Liver (tissue), 9 donors: ENCODE results near the gene CTTNBP2. TPM values are rescaled to one million over a fixed set of nuclear protein-coding genes. Genes with fewer than 3 reads are reported as not detected.

Source experiments
- DNase-seq: peaks from one replicate; pipeline ENCODE4 v3.0.0-alpha.2; 2017; ENCODE audit warnings: low spot score
- H3K27ac ChIP-seq, 2 donors: one replicate each; pipeline ENCODE4 v1.7.0; 2013; ENCODE audit warnings: inconsistent platforms in 2 of 2, low read length in 2 of 2, control low read depth in 1 of 2, low read depth in 1 of 2, mild to moderate bottlenecking in 1 of 2
- H3K27me3 ChIP-seq, 4 donors: one replicate each; pipeline versions ENCODE4 v1.6.1 to v1.7.0; 2013; ENCODE audit warnings: low read length in 3 of 4, inconsistent platforms in 1 of 4, mild to moderate bottlenecking in 1 of 4, moderate library complexity in 1 of 4; ENCODE audit not compliant: control insufficient read depth in 4 of 4, insufficient read depth in 4 of 4
- H3K36me3 ChIP-seq, 4 donors: one replicate each; pipeline versions ENCODE4 v1.6.1 to v1.7.0; 2013; ENCODE audit warnings: low read length in 3 of 4, mild to moderate bottlenecking in 3 of 4, low read depth in 1 of 4, moderate library complexity in 1 of 4; ENCODE audit not compliant: control insufficient read depth in 4 of 4, insufficient read depth in 3 of 4
- H3K4me1 ChIP-seq, 4 donors: one replicate each; pipeline versions ENCODE4 v1.6.1 to v1.7.0; 2013; ENCODE audit warnings: low read length in 3 of 4, mild to moderate bottlenecking in 3 of 4, moderate library complexity in 1 of 4; ENCODE audit not compliant: control insufficient read depth in 4 of 4, insufficient read depth in 4 of 4
- H3K4me3 ChIP-seq, 3 donors: one replicate each; pipeline versions ENCODE4 v1.6.1 to v1.7.0; 2013; ENCODE audit warnings: low read length in 3 of 3, control low read depth in 1 of 3, low read depth in 1 of 3, mild to moderate bottlenecking in 1 of 3
- H3K9ac ChIP-seq, 2 donors: one replicate each; pipeline ENCODE4 v1.7.0; 2013; ENCODE audit warnings: low read length in 2 of 2, mild to moderate bottlenecking in 2 of 2, moderate library complexity in 2 of 2, control low read depth in 1 of 2, low read depth in 1 of 2
- H3K9me3 ChIP-seq, 4 donors: one replicate each; pipeline versions ENCODE4 v1.6.1 to v1.7.0; 2013; ENCODE audit warnings: low read length in 3 of 4; ENCODE audit not compliant: control insufficient read depth in 4 of 4
- EGR1 ChIP-seq, 2 donors: IDR thresholded peaks; 2 replicates each; pipeline ENCODE4 v1.6.1; 2016 to 2018; ENCODE audit warnings: antibody characterized with exemption in 2 of 2, low read depth in 2 of 2
- FOXA1 ChIP-seq: IDR thresholded peaks from 2 replicates; pipeline ENCODE4 v1.6.1; 2016; ENCODE audit warnings: antibody characterized with exemption
- FOXA2 ChIP-seq: IDR thresholded peaks from 2 replicates; pipeline ENCODE4 v1.6.1; 2016; ENCODE audit warnings: antibody characterized with exemption
- GABPA ChIP-seq, 2 donors: IDR thresholded peaks in 1 of 2; conservative IDR thresholded peaks in 1 of 2; 2 replicates each; pipeline ENCODE4 v1.6.1; 2016; ENCODE audit warnings: antibody characterized with exemption in 2 of 2, mild to moderate bottlenecking in 1 of 2, moderate library complexity in 1 of 2
- HNF4A ChIP-seq, 2 donors: conservative IDR thresholded peaks; 2 replicates each; pipeline ENCODE4 v1.6.1; 2016; ENCODE audit warnings: antibody characterized with exemption in 2 of 2, mild to moderate bottlenecking in 2 of 2
- HNF4G ChIP-seq: IDR thresholded peaks from 2 replicates; pipeline ENCODE4 v1.6.1; 2016; ENCODE audit warnings: antibody characterized with exemption
- JUND ChIP-seq, 2 donors: IDR thresholded peaks; 2 replicates each; pipeline ENCODE4 v1.6.1; 2016; ENCODE audit warnings: antibody characterized with exemption in 2 of 2
- NR2F2 ChIP-seq: IDR thresholded peaks from 2 replicates; pipeline ENCODE4 v1.6.1; 2016; ENCODE audit warnings: antibody characterized with exemption
- RAD21 ChIP-seq, 2 donors: IDR thresholded peaks; 2 replicates each; pipeline ENCODE4 v1.6.1; 2016; ENCODE audit warnings: antibody characterized with exemption in 2 of 2, mild to moderate bottlenecking in 2 of 2
- RXRA ChIP-seq, 2 donors: IDR thresholded peaks; 2 replicates each; pipeline ENCODE4 v1.6.1; 2017 to 2018; ENCODE audit warnings: antibody characterized with exemption in 2 of 2, mild to moderate bottlenecking in 1 of 2
- TAF1 ChIP-seq: conservative IDR thresholded peaks from 2 replicates; pipeline ENCODE4 v1.6.1; 2016; ENCODE audit warnings: antibody characterized with exemption, mild to moderate bottlenecking
- YY1 ChIP-seq: IDR thresholded peaks from 2 replicates; pipeline ENCODE4 v1.6.1; 2016; ENCODE audit warnings: antibody characterized with exemption, mild to moderate bottlenecking
- WGBS: extraction: QIAGEN DNeasy Blood & Tissue Kit; methylation state at CpG from one replicate; pipeline ENCODE4 v1.1.7; 2013; 5-methylcytosine and 5-hydroxymethylcytosine counted together
- polyA plus RNA-seq, 2 donors: library from polyadenylated mRNA; stranded (reverse) in 1 of 2; unstranded in 1 of 2; fragments of 200-250 nt in 1 of 2; fragments of >200 nt in 1 of 2; fragmentation: Nextera tagmentation in 1 of 2; extraction: Ambion mirVana in 1 of 2; gene quantifications; one replicate each; pipeline versions ENCODE4 v1.2.1 to v1.2.3, GENCODE V29; 2013 to 2015
- total RNA-seq, 2 donors: library from RNA; depleted of rRNA; stranded (reverse); fragments of >200 nt; gene quantifications; one replicate each; pipeline ENCODE4 v1.2.3, GENCODE V29; 2014
- TF ChIP-seq, protein P1 (sequence below): IDR thresholded peaks from 2 replicates; pipeline ENCODE4 v1.6.1; 2016; ENCODE audit warnings: antibody characterized with exemption
- TF ChIP-seq, protein P2 (sequence below): fragments of 150-350 bp; IDR thresholded peaks from 2 replicates; pipeline ENCODE4 v1.5.1; 2017; ENCODE audit warnings: improper control_type of control experiment, low read depth, low read length; ENCODE audit not compliant: missing input control
- TF ChIP-seq, protein P3 (sequence below): IDR thresholded peaks from 2 replicates; pipeline ENCODE4 v1.6.1; 2016; ENCODE audit warnings: antibody characterized with exemption
- TF ChIP-seq, protein P4 (sequence below): IDR thresholded peaks from 2 replicates; pipeline ENCODE4 v1.6.1; 2016; ENCODE audit warnings: antibody characterized with exemption
- donor health status: healthy.
- donor health status: healthy.
- donor health status: healthy.
- donor health status: healthy.
- donor health status: healthy.

Gene CTTNBP2
- total and polyA plus RNA-seq, 4 donors, result 1.2 to 1.7 (median 1.5) TPM

DNA sequence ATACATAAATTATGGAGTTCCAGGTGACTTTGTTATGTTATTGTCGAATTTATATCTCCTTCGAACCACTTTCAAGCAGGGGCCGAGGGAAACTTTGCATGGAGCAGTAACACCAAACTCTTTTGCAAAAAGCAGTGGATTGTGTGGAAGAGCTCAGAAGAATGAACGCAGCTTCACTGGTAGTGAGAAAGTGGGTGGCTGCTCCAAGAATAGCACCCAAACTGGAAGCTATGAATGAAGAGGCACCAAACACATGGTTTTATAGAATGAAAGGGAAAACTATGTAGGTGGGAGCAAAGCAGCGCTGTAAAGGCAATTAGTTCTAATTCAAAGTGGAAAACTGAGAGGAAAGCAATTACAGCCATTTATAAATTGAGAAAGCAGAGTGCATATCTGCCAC lies 67.2 kb downstream of the CTTNBP2 start:
- WGBS, result 97% methylated on average over 5 of the region's 5 CpGs
- H3K4me3 ChIP-seq, result no peak overlapping the region
- no peak overlapping the region for H3K27ac ChIP-seq
- no peaks in the 10 kb centered on the region for H3K9me3 ChIP-seq
- TF ChIP-seq FOXA1, result no peak
- TF ChIP-seq YY1, result no peak
- TF ChIP-seq JUND (IDR thresholded peaks at IDR 0.05), result no peak
- no peak for TF ChIP-seq GABPA (IDR thresholded peaks at IDR 0.05 in 1 of 2, conservative IDR thresholded peaks at IDR 0.05 in 1 of 2)
- no peak for TF ChIP-seq NR2F2
- TF ChIP-seq HNF4G, result no peak
- TF ChIP-seq, protein P1, sequence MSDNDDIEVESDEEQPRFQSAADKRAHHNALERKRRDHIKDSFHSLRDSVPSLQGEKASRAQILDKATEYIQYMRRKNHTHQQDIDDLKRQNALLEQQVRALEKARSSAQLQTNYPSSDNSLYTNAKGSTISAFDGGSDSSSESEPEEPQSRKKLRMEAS, result no peak
- TF ChIP-seq EGR1 (IDR thresholded peaks at IDR 0.05; ENCODE audit: low read depth in 2 of 2), result no peak
- TF ChIP-seq TAF1, result no peak
- TF ChIP-seq, protein P2, sequence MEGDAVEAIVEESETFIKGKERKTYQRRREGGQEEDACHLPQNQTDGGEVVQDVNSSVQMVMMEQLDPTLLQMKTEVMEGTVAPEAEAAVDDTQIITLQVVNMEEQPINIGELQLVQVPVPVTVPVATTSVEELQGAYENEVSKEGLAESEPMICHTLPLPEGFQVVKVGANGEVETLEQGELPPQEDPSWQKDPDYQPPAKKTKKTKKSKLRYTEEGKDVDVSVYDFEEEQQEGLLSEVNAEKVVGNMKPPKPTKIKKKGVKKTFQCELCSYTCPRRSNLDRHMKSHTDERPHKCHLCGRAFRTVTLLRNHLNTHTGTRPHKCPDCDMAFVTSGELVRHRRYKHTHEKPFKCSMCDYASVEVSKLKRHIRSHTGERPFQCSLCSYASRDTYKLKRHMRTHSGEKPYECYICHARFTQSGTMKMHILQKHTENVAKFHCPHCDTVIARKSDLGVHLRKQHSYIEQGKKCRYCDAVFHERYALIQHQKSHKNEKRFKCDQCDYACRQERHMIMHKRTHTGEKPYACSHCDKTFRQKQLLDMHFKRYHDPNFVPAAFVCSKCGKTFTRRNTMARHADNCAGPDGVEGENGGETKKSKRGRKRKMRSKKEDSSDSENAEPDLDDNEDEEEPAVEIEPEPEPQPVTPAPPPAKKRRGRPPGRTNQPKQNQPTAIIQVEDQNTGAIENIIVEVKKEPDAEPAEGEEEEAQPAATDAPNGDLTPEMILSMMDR, result no peak
- no peak for TF ChIP-seq FOXA2
- no peaks in the 10 kb centered on the region for H3K36me3 ChIP-seq
- no peaks in the 10 kb centered on the region for H3K27me3 ChIP-seq
- no peak overlapping the region for H3K9ac ChIP-seq
- DNase-seq, result no peak
- peaks cover 6 to 25% (median 15%) of the 10 kb centered on the region in 4 donors for H3K4me1 ChIP-seq

DNA sequence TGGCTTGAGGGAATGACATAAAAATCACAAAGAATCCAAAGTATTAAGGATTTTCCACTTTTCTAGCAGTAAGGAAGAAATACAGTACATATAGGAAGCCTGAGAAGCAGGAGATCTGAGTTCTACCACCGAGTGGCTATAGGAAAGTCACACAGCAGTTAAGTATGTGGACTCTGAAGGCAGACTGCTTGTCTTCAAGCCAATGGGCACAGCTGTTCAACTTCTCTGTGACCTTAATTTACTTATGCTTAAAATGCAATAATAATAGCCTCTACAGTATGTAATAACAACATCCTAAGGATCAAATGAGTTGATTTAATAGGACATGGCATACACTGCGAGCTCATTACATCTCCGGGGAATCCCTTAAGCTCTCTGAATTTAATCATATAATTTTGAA lies 68.0 kb downstream of the CTTNBP2 start:
- 85% methylated on average over 3 of the region's 3 CpGs for WGBS
- TF ChIP-seq RXRA (IDR thresholded peaks at IDR 0.05), result no peak
- no peak for TF ChIP-seq JUND (IDR thresholded peaks at IDR 0.05)
- TF ChIP-seq FOXA2, result no peak
- no peak overlapping the region for H3K4me3 ChIP-seq

DNA sequence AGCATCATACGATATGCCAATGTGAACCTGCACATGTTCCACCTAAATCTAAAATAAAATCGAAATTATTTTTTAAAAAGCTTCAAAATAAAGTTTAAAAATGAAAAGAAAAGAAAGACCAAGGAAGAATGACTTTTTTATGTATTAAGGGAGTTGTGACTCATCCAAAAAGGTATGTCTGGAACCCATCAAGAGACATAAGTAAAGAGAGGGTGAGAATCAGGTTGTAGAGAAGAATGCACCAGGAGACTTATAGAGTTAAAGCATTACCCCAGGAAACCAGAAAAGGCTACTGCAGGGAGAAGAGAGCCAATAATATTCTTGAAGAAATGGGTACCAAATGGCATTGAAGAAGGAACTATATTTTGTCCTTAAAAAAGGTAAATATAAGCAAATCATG lies 69.8 kb downstream of the CTTNBP2 start:
- Histone ChIP-seq H3K27ac (no peak overlapping the region), H3K9ac (no peak overlapping the region), H3K4me1 (peaks cover under 1 to 8% (median 5%) of the 10 kb centered on the region in 4 donors), H3K36me3 (no peaks in the 10 kb centered on the region), H3K27me3 (no peaks in the 10 kb centered on the region), H3K4me3 (no peak overlapping the region), H3K9me3 (no peaks in the 10 kb centered on the region)
- 87% methylated on average over 2 of the region's 2 CpGs for WGBS
- DNase-seq, result no peak
- TF ChIP-seq FOXA2, result no peak
- no peak for TF ChIP-seq FOXA1
- no peak for TF ChIP-seq EGR1 (IDR thresholded peaks at IDR 0.05; ENCODE audit: low read depth in 2 of 2)

More for the DNA sequence above, 68.0 kb downstream of the CTTNBP2 start:
- no peak for DNase-seq
- no peak overlapping the region for H3K9ac ChIP-seq
- no peaks in the 10 kb centered on the region for H3K9me3 ChIP-seq
- no peaks in the 10 kb centered on the region for H3K36me3 ChIP-seq
- peaks cover 6 to 24% (median 15%) of the 10 kb centered on the region in 4 donors for H3K4me1 ChIP-seq
- no peak overlapping the region for H3K27ac ChIP-seq
- H3K27me3 ChIP-seq, result no peaks in the 10 kb centered on the region

DNA sequence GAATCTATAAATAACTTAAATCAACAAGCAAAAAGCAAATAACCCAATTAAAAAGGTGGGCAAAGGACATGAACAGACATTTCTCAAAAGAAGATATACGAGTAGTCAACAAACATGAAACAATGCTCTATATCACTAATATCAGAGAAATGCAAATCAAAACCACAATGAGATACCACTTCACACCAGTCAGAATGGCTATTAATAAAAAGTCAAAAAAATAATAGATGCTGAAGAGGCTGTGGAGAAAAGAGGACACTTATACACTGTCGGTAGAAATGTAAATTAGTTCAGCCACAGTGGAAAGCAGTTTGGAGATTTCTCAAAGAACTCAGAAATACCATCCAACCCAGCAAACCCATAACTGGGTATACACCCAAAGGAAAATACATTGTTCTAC lies 70.6 kb downstream of the CTTNBP2 start:
- no peaks in the 10 kb centered on the region for H3K27me3 ChIP-seq

More for the DNA sequence above, 70.6 kb downstream of the CTTNBP2 start:
- no peaks in the 10 kb centered on the region for H3K36me3 ChIP-seq
- no peak overlapping the region for H3K9ac ChIP-seq
- no peak for DNase-seq
- WGBS, result 92% methylated on average over 2 of the region's 2 CpGs
- H3K4me1 ChIP-seq, result peaks cover 0 to 4% (median 2%) of the 10 kb centered on the region in 4 donors
- no peaks in the 10 kb centered on the region for H3K9me3 ChIP-seq
- H3K4me3 ChIP-seq, result no peak overlapping the region
- TF ChIP-seq HNF4A (conservative IDR thresholded peaks at IDR 0.05), result no peak
- TF ChIP-seq NR2F2, result no peak
- no peak for TF ChIP-seq RAD21 (IDR thresholded peaks at IDR 0.05)
- TF ChIP-seq YY1, result no peak
- no peak for TF ChIP-seq RXRA (IDR thresholded peaks at IDR 0.05)
- TF ChIP-seq TAF1, result no peak
- TF ChIP-seq, protein P3, sequence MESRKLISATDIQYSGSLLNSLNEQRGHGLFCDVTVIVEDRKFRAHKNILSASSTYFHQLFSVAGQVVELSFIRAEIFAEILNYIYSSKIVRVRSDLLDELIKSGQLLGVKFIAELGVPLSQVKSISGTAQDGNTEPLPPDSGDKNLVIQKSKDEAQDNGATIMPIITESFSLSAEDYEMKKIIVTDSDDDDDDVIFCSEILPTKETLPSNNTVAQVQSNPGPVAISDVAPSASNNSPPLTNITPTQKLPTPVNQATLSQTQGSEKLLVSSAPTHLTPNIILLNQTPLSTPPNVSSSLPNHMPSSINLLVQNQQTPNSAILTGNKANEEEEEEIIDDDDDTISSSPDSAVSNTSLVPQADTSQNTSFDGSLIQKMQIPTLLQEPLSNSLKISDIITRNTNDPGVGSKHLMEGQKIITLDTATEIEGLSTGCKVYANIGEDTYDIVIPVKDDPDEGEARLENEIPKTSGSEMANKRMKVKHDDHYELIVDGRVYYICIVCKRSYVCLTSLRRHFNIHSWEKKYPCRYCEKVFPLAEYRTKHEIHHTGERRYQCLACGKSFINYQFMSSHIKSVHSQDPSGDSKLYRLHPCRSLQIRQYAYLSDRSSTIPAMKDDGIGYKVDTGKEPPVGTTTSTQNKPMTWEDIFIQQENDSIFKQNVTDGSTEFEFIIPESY, result no peak
- TF ChIP-seq FOXA1, result no peak
- TF ChIP-seq, protein P1, result no peak
- TF ChIP-seq GABPA (IDR thresholded peaks at IDR 0.05 in 1 of 2, conservative IDR thresholded peaks at IDR 0.05 in 1 of 2), result no peak
- TF ChIP-seq, protein P4, sequence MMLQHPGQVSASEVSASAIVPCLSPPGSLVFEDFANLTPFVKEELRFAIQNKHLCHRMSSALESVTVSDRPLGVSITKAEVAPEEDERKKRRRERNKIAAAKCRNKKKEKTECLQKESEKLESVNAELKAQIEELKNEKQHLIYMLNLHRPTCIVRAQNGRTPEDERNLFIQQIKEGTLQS, result no peak
- no peak overlapping the region for H3K27ac ChIP-seq
